Measurements from ENCODE around the gene SMIM8. TPM values are rescaled to one million over a fixed set of nuclear protein-coding genes. Genes with fewer than 3 reads are reported as not detected.

SMIM8 gene
- total and polyA plus RNA-seq, 2 experiments from 2014 or later = 6.5 to 9.5 TPM

DNA sequence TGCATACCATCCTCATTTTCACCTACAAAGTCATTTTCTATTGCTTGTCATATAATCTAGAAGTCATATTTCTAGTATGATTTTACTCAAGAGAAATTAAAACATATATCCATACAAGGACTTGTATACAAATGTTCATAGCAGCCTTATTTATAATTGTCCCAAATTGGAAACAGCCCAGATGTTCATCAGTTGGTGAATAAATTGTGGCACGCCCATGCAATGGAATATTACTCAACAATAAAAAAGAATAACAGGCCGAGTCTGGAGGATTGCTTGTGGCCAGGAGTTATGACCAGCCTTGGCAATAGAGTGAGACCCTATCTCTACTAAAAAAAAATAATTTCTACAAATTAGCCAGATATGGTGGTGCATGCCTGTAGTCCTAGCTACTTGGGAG lies 51.0 kb downstream of the SMIM8 start:
- H4K20me1 ChIP-seq (ENCODE audit: insufficient read depth, poor library complexity, severe bottlenecking) = no peaks in the 10 kb centered on the region
- no peak overlapping the region for H2AFZ ChIP-seq
- DNase-seq (ENCODE audit: low spot score) = no peak
- no peak overlapping the region for H3K4me3 ChIP-seq
- H3K4me1 ChIP-seq (ENCODE audit: insufficient read depth) = no peaks in the 10 kb centered on the region
- 100% methylated on average over 2 of the region's 2 CpGs for WGBS (ENCODE audit: low lambda C conversion rate, missing lambda C conversion rate)
- H3K79me2 ChIP-seq = no peaks in the 10 kb centered on the region
- H3K27ac ChIP-seq = no peak overlapping the region
- no peak overlapping the region for H3K4me2 ChIP-seq
- H3K9me2 ChIP-seq (replicated peaks; ENCODE audit: insufficient read depth) = no peaks in the 10 kb centered on the region
- no peaks in the 10 kb centered on the region for H3K9me3 ChIP-seq (ENCODE audit: low read depth)
- H3K36me3 ChIP-seq (replicated peaks; ENCODE audit: insufficient read depth, low read depth) = no peaks in the 10 kb centered on the region
- H3K27me3 ChIP-seq = no peaks in the 10 kb centered on the region
- TF ChIP-seq, protein P1, sequence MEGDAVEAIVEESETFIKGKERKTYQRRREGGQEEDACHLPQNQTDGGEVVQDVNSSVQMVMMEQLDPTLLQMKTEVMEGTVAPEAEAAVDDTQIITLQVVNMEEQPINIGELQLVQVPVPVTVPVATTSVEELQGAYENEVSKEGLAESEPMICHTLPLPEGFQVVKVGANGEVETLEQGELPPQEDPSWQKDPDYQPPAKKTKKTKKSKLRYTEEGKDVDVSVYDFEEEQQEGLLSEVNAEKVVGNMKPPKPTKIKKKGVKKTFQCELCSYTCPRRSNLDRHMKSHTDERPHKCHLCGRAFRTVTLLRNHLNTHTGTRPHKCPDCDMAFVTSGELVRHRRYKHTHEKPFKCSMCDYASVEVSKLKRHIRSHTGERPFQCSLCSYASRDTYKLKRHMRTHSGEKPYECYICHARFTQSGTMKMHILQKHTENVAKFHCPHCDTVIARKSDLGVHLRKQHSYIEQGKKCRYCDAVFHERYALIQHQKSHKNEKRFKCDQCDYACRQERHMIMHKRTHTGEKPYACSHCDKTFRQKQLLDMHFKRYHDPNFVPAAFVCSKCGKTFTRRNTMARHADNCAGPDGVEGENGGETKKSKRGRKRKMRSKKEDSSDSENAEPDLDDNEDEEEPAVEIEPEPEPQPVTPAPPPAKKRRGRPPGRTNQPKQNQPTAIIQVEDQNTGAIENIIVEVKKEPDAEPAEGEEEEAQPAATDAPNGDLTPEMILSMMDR (IDR thresholded peaks at IDR 0.05; ENCODE audit: poor library complexity) = no peak
- no peak for TF ChIP-seq EZH2phosphoT487 (IDR thresholded peaks at IDR 0.05; ENCODE audit: low read depth, severe bottlenecking, unreplicated experiment)
- TF ChIP-seq EZH2 (IDR thresholded peaks at IDR 0.05; ENCODE audit: borderline replicate concordance) = no peak

DNA sequence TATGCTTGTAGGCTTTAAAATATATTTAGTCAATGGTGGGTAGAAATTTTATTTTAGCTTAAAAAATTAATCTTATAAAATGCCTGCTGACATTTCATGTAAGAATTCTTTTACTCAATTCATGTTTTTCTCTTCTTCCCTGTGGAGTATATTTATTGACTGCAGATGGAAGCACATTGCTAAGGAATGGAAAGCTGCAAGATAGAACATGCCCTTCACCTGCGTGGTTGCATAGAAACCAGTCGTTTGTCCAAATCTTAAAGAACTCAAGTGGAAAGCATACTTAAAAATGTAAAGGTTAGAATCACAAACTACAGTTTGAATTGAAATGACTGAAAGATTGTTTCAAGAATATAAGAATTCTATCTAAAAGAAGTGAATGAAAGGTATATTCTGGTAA lies 52.9 kb downstream of the SMIM8 start:
- TF ChIP-seq EZH2phosphoT487 (IDR thresholded peaks at IDR 0.05; ENCODE audit: low read depth, severe bottlenecking, unreplicated experiment) = no peak
- TF ChIP-seq, protein P1 (IDR thresholded peaks at IDR 0.05; ENCODE audit: poor library complexity) = no peak
- no peak for TF ChIP-seq EZH2 (IDR thresholded peaks at IDR 0.05; ENCODE audit: borderline replicate concordance)
- H4K20me1 ChIP-seq (ENCODE audit: insufficient read depth, poor library complexity, severe bottlenecking) = no peaks in the 10 kb centered on the region
- no peak for DNase-seq (ENCODE audit: low spot score)
- H3K4me2 ChIP-seq = no peak overlapping the region
- no peaks in the 10 kb centered on the region for H3K9me3 ChIP-seq (ENCODE audit: low read depth)
- no peaks in the 10 kb centered on the region for H3K27me3 ChIP-seq
- H3K36me3 ChIP-seq (replicated peaks; ENCODE audit: insufficient read depth, low read depth) = no peaks in the 10 kb centered on the region
- 93% methylated on average over 2 of the region's 2 CpGs for WGBS (ENCODE audit: low lambda C conversion rate, missing lambda C conversion rate)
- H2AFZ ChIP-seq = no peak overlapping the region
- no peaks in the 10 kb centered on the region for H3K4me1 ChIP-seq (ENCODE audit: insufficient read depth)
- H3K4me3 ChIP-seq = no peak overlapping the region
- H3K9me2 ChIP-seq (replicated peaks; ENCODE audit: insufficient read depth) = no peaks in the 10 kb centered on the region
- no peaks in the 10 kb centered on the region for H3K79me2 ChIP-seq
- no peak overlapping the region for H3K27ac ChIP-seq

DNA sequence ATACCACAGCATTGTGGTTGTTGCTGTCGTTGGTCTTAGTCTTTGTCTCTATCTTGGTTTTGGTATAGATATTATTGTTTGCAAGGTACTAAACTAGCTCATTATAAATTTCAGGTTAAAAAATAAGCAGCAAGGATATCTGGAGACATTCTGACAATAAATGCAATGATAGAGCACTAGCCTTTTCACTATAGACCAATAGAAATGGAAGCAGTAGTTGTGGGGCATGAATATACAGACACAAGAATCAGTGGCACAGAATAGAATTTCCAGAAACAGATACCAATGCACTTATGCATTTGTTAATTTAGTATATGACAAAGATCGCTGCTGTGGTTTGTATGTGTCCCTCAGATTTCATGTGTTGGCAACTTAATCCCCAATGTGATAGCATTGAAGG lies 54.3 kb downstream of the SMIM8 start:
- no peaks in the 10 kb centered on the region for H3K27me3 ChIP-seq
- H3K4me2 ChIP-seq = no peak overlapping the region
- H3K9me3 ChIP-seq (ENCODE audit: low read depth) = no peaks in the 10 kb centered on the region
- H3K4me3 ChIP-seq = no peak overlapping the region
- H3K36me3 ChIP-seq (replicated peaks; ENCODE audit: insufficient read depth, low read depth) = no peaks in the 10 kb centered on the region
- DNase-seq (ENCODE audit: low spot score) = no peak
- no peaks in the 10 kb centered on the region for H3K4me1 ChIP-seq (ENCODE audit: insufficient read depth)
- H2AFZ ChIP-seq = no peak overlapping the region
- no peaks in the 10 kb centered on the region for H3K79me2 ChIP-seq
- TF ChIP-seq EZH2 (IDR thresholded peaks at IDR 0.05; ENCODE audit: borderline replicate concordance) (no peak), EZH2phosphoT487 (IDR thresholded peaks at IDR 0.05; ENCODE audit: low read depth, severe bottlenecking, unreplicated experiment) (no peak)
- TF ChIP-seq, protein P1 (IDR thresholded peaks at IDR 0.05; ENCODE audit: poor library complexity) = no peak
- WGBS (ENCODE audit: low lambda C conversion rate, missing lambda C conversion rate) = 98% methylated on average over 2 of the region's 2 CpGs
- H4K20me1 ChIP-seq (ENCODE audit: insufficient read depth, poor library complexity, severe bottlenecking) = no peaks in the 10 kb centered on the region
- H3K9me2 ChIP-seq (replicated peaks; ENCODE audit: insufficient read depth) = no peaks in the 10 kb centered on the region
- H3K27ac ChIP-seq = no peak overlapping the region

DNA sequence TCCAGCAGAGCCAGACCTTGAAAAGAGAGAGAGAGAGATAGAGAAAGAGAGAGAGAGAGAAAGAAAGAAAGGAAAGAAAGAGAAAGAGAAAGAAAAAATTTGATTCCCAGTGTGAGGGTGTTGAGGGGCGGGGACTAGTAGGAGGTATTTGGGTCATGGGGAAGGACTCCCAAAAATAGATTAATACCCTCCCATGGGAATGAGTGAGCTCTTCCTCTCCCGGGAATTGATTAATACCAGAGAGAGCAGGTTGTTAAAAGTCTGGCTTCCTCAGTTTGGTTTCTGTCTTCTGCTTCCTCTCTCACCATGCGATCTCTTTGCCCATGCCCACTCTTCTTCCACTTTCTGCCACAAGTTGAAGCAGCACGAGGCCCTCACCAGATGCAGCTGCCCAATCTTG lies 56.6 kb downstream of the SMIM8 start:
- Histone ChIP-seq H4K20me1 (ENCODE audit: insufficient read depth, poor library complexity, severe bottlenecking) (no peaks in the 10 kb centered on the region), H3K4me1 (ENCODE audit: insufficient read depth) (no peaks in the 10 kb centered on the region), H3K27ac (no peak overlapping the region), H3K36me3 (replicated peaks; ENCODE audit: insufficient read depth, low read depth) (no peaks in the 10 kb centered on the region), H3K4me2 (no peak overlapping the region), H3K9me2 (replicated peaks; ENCODE audit: insufficient read depth) (no peaks in the 10 kb centered on the region), H3K9me3 (ENCODE audit: low read depth) (no peaks in the 10 kb centered on the region), H3K27me3 (no peaks in the 10 kb centered on the region), H2AFZ (no peak overlapping the region), H3K79me2 (no peaks in the 10 kb centered on the region), H3K4me3 (no peak overlapping the region)
- DNase-seq (ENCODE audit: low spot score) = no peak
- TF ChIP-seq EZH2phosphoT487 (IDR thresholded peaks at IDR 0.05; ENCODE audit: low read depth, severe bottlenecking, unreplicated experiment) (no peak), EZH2 (IDR thresholded peaks at IDR 0.05; ENCODE audit: borderline replicate concordance) (no peak)
- TF ChIP-seq, protein P1 (IDR thresholded peaks at IDR 0.05; ENCODE audit: poor library complexity) = no peak
- 93% methylated on average over 4 of the region's 4 CpGs for WGBS (ENCODE audit: low lambda C conversion rate, missing lambda C conversion rate)

Measured in hepatocyte (in vitro differentiated cells).